ENCODE data around the gene SPOCK1. TPM values are rescaled to one million over a fixed set of nuclear protein-coding genes. Genes with fewer than 3 reads are reported as not detected.

Gene SPOCK1
- total RNA-seq, 1 experiment from 2014 or later = 0.27 TPM

GRCh38 chr5:137304226-137304874, 194.8 kb downstream of the SPOCK1 start:
- H3K4me1 ChIP-seq (ENCODE audit: control insufficient read depth in 1 of 2, insufficient read depth in 2 of 2, low read length in 2 of 2) = no peaks in the 10 kb centered on the region
- TF ChIP-seq EZH2phosphoT487 (IDR thresholded peaks at IDR 0.05; ENCODE audit: borderline replicate concordance) = no peak
- TF ChIP-seq RAD21 (IDR thresholded peaks at IDR 0.05; ENCODE audit: low read depth) = no peak
- no peak for TF ChIP-seq JUND (IDR thresholded peaks at IDR 0.05)
- no peak for TF ChIP-seq ZNF274 (IDR thresholded peaks at IDR 0.05; ENCODE audit: low read depth, low read length)
- no peak for TF ChIP-seq TCF7L2 (IDR thresholded peaks at IDR 0.05; ENCODE audit: borderline replicate concordance, extremely low read depth, insufficient read depth, insufficient read length)
- no peak for TF ChIP-seq SRF (IDR thresholded peaks at IDR 0.05; ENCODE audit: low read depth)
- TF ChIP-seq CBX3 (IDR thresholded peaks at IDR 0.05; ENCODE audit: low read depth) = no peak
- no peak for TF ChIP-seq CTCF (IDR thresholded peaks at IDR 0.05 in 2 of 3, conservative IDR thresholded peaks at IDR 0.05 in 1 of 3; ENCODE audit: borderline replicate concordance in 1 of 3, insufficient read depth in 1 of 3, low read depth in 2 of 3, low read length in 2 of 3)
- TF ChIP-seq ELF1 (IDR thresholded peaks at IDR 0.05; ENCODE audit: borderline replicate concordance, low read depth) = no peak
- TF ChIP-seq CEBPB (IDR thresholded peaks at IDR 0.05; ENCODE audit: low read depth) = no peak
- no peak for TF ChIP-seq ZBTB33 (IDR thresholded peaks at IDR 0.05; ENCODE audit: extremely low read depth, insufficient replicate concordance, low read length)
- no peak for TF ChIP-seq SIN3A (IDR thresholded peaks at IDR 0.05; ENCODE audit: low read depth)
- no peak for TF ChIP-seq POLR2AphosphoS5 (IDR thresholded peaks at IDR 0.05; ENCODE audit: low read depth, low read length)
- TF ChIP-seq EZH2 (IDR thresholded peaks at IDR 0.05) = no peak
- no peak for TF ChIP-seq FOSL1 (IDR thresholded peaks at IDR 0.05; ENCODE audit: low read depth)
- TF ChIP-seq SP1 (IDR thresholded peaks at IDR 0.05; ENCODE audit: low read depth) = no peak
- no peak for TF ChIP-seq YY1 (IDR thresholded peaks at IDR 0.05; ENCODE audit: extremely low read depth, insufficient replicate concordance, low read depth, low read length)
- H3K9ac ChIP-seq (ENCODE audit: low read length) = no peak overlapping the region
- no peaks in the 10 kb centered on the region for H3K79me2 ChIP-seq (ENCODE audit: insufficient read depth, low read length)
- ChIA-PET POLR2A (no interaction called here), CTCF (no interaction called here), RAD21 (ENCODE audit: low non-redundant PET in 1 of 2, low total read pairs in 2 of 2, uncharacterized antibody in 2 of 2, unreplicated experiment in 2 of 2) (no interaction called here)
- H3K4me3 ChIP-seq (replicated peaks in 1 of 2; ENCODE audit: low read depth in 1 of 2, low read length in 2 of 2) = no peak overlapping the region
- no peaks in the 10 kb centered on the region for H3K9me3 ChIP-seq (ENCODE audit: control insufficient read depth in 1 of 2, insufficient read depth in 1 of 2, low read depth in 1 of 2, low read length in 2 of 2)
- peaks cover 23% of the 10 kb centered on the region; the same call in 1 of the 2 replicates for H3K27me3 ChIP-seq (ENCODE audit: insufficient read depth, low read length)
- intact Hi-C loops (cut with micrococcal nuclease) = no loop called here
- no peaks in the 10 kb centered on the region for H4K20me1 ChIP-seq (ENCODE audit: insufficient read depth)
- H3K9me2 ChIP-seq (ENCODE audit: insufficient read depth) = no peaks in the 10 kb centered on the region
- ATAC-seq = no peak
- no peak overlapping the region for H3K4me2 ChIP-seq (ENCODE audit: low read length)
- H3K36me3 ChIP-seq (ENCODE audit: control insufficient read depth in 1 of 2, insufficient read depth in 2 of 2, low read length in 2 of 2) = no peaks in the 10 kb centered on the region
- no peak overlapping the region for H2AFZ ChIP-seq (ENCODE audit: low read depth, low read length, poor library complexity, severe bottlenecking)
- H3K27ac ChIP-seq (ENCODE audit: low read depth, low read length) = no peak overlapping the region
- DNase-seq (ENCODE audit: low read depth, low spot score) = no peak
- BruUV-seq (replicated peaks) = no TSS peak

Measured in HCT116 (cell line).